Measurements from ENCODE around the gene PTPRR. TPM values are rescaled to one million over a fixed set of nuclear protein-coding genes. Genes with fewer than 3 reads are reported as not detected.
A peak's percentile ranks its signal among the peaks of the same experiment; 100 is the strongest.

Gene PTPRR
- total and polyA plus RNA-seq, 5 donors = 0.31 to 1.4 (median 0.72) TPM

DNA sequence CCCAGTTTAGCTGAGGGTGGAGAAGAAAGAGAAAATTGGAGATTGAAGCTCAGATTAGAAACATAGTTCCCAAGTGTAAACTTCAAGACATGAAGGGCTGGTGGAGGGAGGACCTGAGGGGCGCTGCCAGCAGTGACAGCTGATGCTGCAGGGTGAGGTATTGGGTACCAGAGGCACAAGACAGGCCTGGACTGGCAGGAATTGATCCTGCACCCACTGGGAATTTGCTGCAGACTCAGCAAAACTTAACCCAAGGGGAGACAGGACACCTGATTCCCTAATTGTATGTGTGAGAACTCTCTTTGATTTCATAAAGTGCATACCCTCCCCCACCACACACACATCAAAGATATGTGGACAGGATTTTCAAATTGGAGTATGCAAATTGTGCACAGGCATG, 11.6 kb downstream of the PTPRR start:
- ATAC-seq = no peak
- Histone ChIP-seq H3K27me3 (ENCODE audit: control insufficient read depth, insufficient read depth) (no peaks in the 10 kb centered on the region), H3K4me1 (ENCODE audit: control insufficient read depth, insufficient read depth, low read length) (no peaks in the 10 kb centered on the region), H3K4me3 (ENCODE audit: low read length) (no peak overlapping the region), H3K9me3 (ENCODE audit: control insufficient read depth, low read length) (no peaks in the 10 kb centered on the region), H3K27ac (ENCODE audit: low read length) (no peak overlapping the region)
- WGBS = 69% methylated on average over 1 of the region's 1 CpG
- peak in 2 of 3 donors; percentile 10 to 18 for DNase-seq
- intact Hi-C loops (cut with DNase I) = no loop called here

DNA sequence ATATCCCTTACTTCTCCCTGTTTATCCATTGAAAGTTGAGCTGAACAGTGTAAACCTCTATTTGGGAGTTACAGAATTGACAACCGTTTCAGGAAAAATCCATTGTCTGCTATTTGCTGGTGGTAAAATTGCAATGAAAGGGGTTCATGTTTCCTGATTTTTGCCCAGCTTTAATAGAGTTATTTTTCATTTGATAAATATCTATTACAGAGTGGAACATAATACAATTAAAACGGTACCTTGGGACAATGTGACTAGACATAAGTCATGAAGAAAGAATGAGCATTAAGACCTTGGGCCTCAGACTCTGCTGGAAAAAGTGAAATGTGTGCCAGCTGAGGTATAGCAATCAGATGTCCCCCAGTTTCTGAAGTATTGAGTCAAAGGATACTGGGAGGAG, 13.1 kb downstream of the PTPRR start:
- 67% methylated on average over 2 of the region's 2 CpGs for WGBS
- no peak overlapping the region for H3K4me3 ChIP-seq (ENCODE audit: low read length)
- intact Hi-C loops (cut with DNase I) = no loop called here

DNA sequence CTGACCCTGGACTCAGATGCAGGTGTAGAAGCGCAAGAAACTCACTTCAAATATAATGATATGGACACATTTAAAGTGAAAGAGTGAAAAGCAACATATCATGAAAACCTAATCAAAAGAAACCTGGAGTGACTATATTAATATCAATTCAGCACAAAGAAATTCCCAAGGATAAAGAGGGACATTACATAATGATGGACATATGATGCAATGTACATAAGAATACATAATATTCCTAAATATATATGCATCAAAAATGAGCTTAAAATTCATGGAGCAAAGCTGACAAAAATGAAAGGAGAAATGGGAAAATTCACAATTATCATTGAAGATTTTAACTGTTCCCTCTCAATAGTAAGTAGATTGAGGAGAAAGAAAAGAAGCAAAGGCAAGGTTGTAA, 24.6 kb downstream of the PTPRR start:
- ATAC-seq = no peak
- WGBS = 97% methylated on average over 1 of the region's 1 CpG

More for the DNA sequence above, 13.1 kb downstream of the PTPRR start:
- no peaks in the 10 kb centered on the region for H3K9me3 ChIP-seq (ENCODE audit: control insufficient read depth, low read length)
- no peaks in the 10 kb centered on the region for H3K4me1 ChIP-seq (ENCODE audit: control insufficient read depth, insufficient read depth, low read length)
- DNase-seq (no peak), ATAC-seq (no peak)
- H3K27ac ChIP-seq (ENCODE audit: low read length) = no peak overlapping the region
- no peaks in the 10 kb centered on the region for H3K27me3 ChIP-seq (ENCODE audit: control insufficient read depth, insufficient read depth)

DNA sequence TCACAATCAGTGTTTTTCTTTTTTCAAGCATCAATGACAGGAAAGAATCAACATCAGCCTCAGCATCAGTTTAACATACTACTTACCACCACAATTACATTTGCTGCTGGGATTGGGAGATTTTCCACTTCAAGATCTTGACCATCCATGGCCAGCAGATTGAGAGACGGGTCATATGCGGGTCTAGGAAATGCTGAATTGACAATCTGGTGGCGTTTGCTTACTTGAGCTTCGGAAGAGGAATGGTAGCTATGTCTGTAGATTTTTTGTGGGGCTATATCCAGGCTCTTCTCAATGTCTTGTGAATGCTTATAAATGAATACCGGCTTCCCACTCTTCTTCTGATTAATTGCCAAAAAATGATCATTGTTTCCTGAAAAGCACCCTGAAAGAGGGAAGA, 27.9 kb downstream of the PTPRR start:
- no peak for ATAC-seq
- Histone ChIP-seq H3K27me3 (ENCODE audit: control insufficient read depth, insufficient read depth) (no peaks in the 10 kb centered on the region), H3K9me3 (ENCODE audit: control insufficient read depth, low read length) (no peaks in the 10 kb centered on the region), H3K27ac (ENCODE audit: low read length) (no peak overlapping the region), H3K4me3 (ENCODE audit: low read length) (no peak overlapping the region), H3K4me1 (ENCODE audit: control insufficient read depth, insufficient read depth, low read length) (no peaks in the 10 kb centered on the region)
- no peak for DNase-seq
- WGBS = 86% methylated on average over 5 of the region's 5 CpGs
- intact Hi-C loops (cut with DNase I) = no loop called here

More for the DNA sequence above, 24.6 kb downstream of the PTPRR start:
- Histone ChIP-seq H3K27ac (ENCODE audit: low read length) (no peak overlapping the region), H3K4me1 (ENCODE audit: control insufficient read depth, insufficient read depth, low read length) (no peaks in the 10 kb centered on the region), H3K27me3 (ENCODE audit: control insufficient read depth, insufficient read depth) (no peaks in the 10 kb centered on the region), H3K4me3 (ENCODE audit: low read length) (no peak overlapping the region), H3K9me3 (ENCODE audit: control insufficient read depth, low read length) (no peaks in the 10 kb centered on the region)
- DNase-seq = no peak
- intact Hi-C loops (cut with DNase I) = no loop called here

DNA sequence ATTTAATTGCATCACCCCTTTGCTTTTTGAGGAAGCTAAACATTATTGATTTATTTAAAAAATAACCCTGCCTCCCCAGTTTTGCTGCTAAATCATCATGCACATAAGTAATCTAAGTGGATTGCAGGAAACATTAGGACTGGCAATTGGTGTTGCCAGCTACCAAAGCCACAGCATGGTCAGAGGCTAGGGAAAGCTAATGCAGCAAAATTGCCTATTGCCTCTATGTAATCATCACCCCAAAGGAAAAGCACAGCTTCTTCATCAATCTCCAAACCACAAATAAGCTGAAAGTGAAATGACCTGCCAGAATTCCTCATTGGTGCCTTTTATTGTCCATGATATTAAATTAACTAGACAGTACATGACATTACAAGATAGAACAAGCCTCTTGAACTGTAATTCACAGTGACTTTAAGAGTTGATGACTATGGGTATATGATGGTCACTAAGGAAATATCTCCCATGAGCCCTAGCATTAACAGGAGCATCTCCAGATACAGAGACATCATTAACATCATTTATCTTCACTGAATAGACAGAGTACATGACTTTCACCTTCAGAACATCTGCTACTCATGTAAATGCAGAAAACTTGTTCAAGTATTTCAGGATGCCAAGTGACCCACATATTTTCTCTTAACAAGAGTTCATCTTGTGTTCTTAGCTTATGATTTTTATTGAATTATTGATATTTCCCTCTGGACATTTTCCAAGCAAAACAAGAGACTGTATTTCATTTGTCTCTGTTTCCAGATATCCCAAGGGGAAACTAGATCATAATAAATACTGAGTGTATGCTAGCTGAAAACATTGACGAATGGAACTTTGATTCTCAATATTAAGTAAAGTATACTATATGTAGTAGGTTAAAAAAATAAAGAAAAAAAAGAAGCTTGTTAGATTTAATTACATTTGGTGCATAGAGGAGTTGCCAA, 29.4 kb downstream of the PTPRR start:
- DNase-seq (no peak), ATAC-seq (no peak)
- H3K4me3 ChIP-seq (ENCODE audit: low read length) = no peak overlapping the region
- no peaks in the 10 kb centered on the region for H3K4me1 ChIP-seq (ENCODE audit: control insufficient read depth, insufficient read depth, low read length)
- H3K27ac ChIP-seq (ENCODE audit: low read length) = no peak overlapping the region
- H3K27me3 ChIP-seq (ENCODE audit: control insufficient read depth, insufficient read depth) = no peaks in the 10 kb centered on the region
- H3K9me3 ChIP-seq (ENCODE audit: control insufficient read depth, low read length) = no peaks in the 10 kb centered on the region
- WGBS = 74% methylated on average over 1 of the region's 1 CpG
- intact Hi-C loops (cut with DNase I) = no loop called here

DNA sequence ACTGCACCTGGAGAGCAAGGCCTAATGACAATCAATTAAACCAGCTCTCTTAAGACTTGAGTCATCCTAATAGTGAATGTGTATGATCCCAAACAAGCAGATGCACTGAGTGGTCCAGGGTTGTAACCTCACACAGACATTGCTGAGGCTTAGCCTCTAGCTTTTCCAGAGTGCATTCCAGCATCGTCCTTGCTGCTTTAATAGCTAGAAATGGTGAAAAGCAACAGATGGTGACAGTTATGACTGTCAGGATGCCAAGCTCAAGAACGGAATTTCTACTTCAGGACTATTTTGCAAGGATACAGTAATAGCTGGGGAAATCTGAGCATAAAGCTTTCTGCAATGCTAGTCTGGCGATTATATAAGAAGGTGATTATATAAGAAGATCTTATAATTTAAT, 34.6 kb downstream of the PTPRR start:
- ATAC-seq = no peak
- Histone ChIP-seq H3K4me3 (ENCODE audit: low read length) (no peak overlapping the region), H3K4me1 (ENCODE audit: control insufficient read depth, insufficient read depth, low read length) (no peaks in the 10 kb centered on the region), H3K27me3 (ENCODE audit: control insufficient read depth, insufficient read depth) (no peaks in the 10 kb centered on the region), H3K27ac (ENCODE audit: low read length) (no peak overlapping the region), H3K9me3 (ENCODE audit: control insufficient read depth, low read length) (no peaks in the 10 kb centered on the region)
- 51% methylated on average over 3 of the region's 3 CpGs for WGBS
- no peak for DNase-seq
- intact Hi-C loops (cut with DNase I) = no loop called here

DNA sequence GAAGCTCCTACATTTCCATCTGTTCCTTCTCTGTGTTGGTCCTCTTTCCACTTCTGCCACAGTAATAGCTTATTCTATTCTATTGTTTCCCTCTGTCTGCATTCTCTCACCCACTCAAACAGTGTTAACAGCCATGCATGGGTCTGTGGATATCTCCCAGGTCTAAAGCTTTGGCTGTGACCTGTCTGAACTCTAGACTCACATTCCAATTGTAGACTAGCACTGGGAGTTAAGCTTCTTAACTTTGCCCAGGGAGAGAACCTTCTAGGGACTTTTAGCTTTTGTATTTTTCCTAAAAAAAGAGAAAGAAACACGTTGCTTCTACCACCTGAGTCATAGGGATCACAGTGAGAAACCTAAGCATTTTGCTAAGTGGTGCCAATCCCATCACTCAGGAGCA, 36.7 kb downstream of the PTPRR start:
- intact Hi-C loops (cut with DNase I) = no loop called here
- 42% methylated on average over 1 of the region's 1 CpG for WGBS
- Histone ChIP-seq H3K4me1 (ENCODE audit: control insufficient read depth, insufficient read depth, low read length) (no peaks in the 10 kb centered on the region), H3K4me3 (ENCODE audit: low read length) (no peak overlapping the region), H3K9me3 (ENCODE audit: control insufficient read depth, low read length) (no peaks in the 10 kb centered on the region), H3K27me3 (ENCODE audit: control insufficient read depth, insufficient read depth) (no peaks in the 10 kb centered on the region), H3K27ac (ENCODE audit: low read length) (no peak overlapping the region)
- no peak for ATAC-seq
- DNase-seq = no peak

DNA sequence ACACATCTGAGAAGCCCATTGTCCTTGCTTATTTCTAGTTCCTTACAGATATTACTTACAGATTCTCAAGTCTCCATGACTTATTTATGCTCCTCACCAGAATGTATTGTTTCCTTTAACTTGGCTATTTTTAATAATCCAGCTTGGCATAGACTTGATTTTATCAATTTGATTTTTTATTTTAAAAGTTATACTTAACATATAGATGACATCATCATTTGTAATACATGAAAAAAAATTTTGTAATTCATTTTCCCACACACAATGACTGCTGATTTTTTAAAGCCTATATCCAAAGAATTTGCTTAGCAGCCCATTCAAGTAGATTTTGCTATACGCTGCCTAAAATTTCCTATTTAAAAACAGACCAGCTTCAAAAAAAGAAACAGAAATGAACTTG, 39.8 kb downstream of the PTPRR start:
- no peaks in the 10 kb centered on the region for H3K9me3 ChIP-seq (ENCODE audit: control insufficient read depth, low read length)
- WGBS = 96% methylated on average over 1 of the region's 1 CpG
- intact Hi-C loops (cut with DNase I) = no loop called here
- H3K27ac ChIP-seq (ENCODE audit: low read length) = no peak overlapping the region
- no peak overlapping the region for H3K4me3 ChIP-seq (ENCODE audit: low read length)
- DNase-seq = no peak
- ATAC-seq = no peak
- H3K27me3 ChIP-seq (ENCODE audit: control insufficient read depth, insufficient read depth) = no peaks in the 10 kb centered on the region
- H3K4me1 ChIP-seq (ENCODE audit: control insufficient read depth, insufficient read depth, low read length) = no peaks in the 10 kb centered on the region

DNA sequence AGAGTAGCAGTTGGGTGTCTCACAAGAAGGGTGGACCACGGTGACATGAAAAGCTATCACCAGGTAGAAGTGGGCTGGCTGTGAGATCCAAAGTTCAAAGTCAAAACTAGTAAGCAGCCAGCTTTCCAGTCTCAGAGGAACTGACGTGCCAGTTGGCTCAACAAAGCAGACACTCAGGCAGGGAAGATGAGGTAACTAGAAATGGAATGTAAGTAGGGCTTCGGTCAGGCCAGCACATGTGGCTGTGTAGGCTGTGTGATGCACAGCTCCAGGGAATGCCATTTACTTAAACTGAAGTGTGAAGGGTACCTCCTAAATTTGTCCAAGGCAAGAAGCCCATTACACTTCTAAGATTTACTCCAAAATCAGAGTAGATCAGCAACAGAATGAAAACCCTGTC, 43.6 kb downstream of the PTPRR start:
- no peaks in the 10 kb centered on the region for H3K27me3 ChIP-seq (ENCODE audit: control insufficient read depth, insufficient read depth)
- H3K9me3 ChIP-seq (ENCODE audit: control insufficient read depth, low read length) = no peaks in the 10 kb centered on the region
- H3K4me1 ChIP-seq (ENCODE audit: control insufficient read depth, insufficient read depth, low read length) = no peaks in the 10 kb centered on the region
- DNase-seq (no peak), ATAC-seq (no peak)
- no peak overlapping the region for H3K27ac ChIP-seq (ENCODE audit: low read length)
- 24% methylated on average over 3 of the region's 3 CpGs for WGBS
- no peak overlapping the region for H3K4me3 ChIP-seq (ENCODE audit: low read length)
- intact Hi-C loops (cut with DNase I) = no loop called here

DNA sequence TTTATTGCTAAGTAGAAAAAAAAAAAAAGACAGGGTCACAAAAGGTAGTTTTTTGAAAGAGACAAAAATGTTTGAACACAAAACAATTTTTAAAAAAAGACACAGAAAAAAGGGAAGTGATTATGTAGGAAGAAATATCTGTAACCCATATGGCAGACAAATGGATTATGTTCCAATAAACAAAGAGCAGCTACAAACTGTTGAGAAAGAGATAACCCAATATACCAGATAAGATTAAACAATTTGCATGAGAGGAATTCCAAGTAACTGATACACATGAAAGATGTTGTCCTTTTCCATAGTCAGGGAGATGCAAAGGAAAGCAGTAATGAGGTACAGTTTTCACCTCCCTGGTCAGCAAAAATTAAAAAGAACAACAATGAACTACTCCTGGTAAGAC, 44.9 kb downstream of the PTPRR start:
- H3K9me3 ChIP-seq (ENCODE audit: control insufficient read depth, low read length) = no peaks in the 10 kb centered on the region
- intact Hi-C loops (cut with DNase I) = no loop called here
- H3K27me3 ChIP-seq (ENCODE audit: control insufficient read depth, insufficient read depth) = no peaks in the 10 kb centered on the region
- no peaks in the 10 kb centered on the region for H3K4me1 ChIP-seq (ENCODE audit: control insufficient read depth, insufficient read depth, low read length)
- no peak overlapping the region for H3K4me3 ChIP-seq (ENCODE audit: low read length)
- no peak for DNase-seq
- ATAC-seq = no peak
- no peak overlapping the region for H3K27ac ChIP-seq (ENCODE audit: low read length)

DNA sequence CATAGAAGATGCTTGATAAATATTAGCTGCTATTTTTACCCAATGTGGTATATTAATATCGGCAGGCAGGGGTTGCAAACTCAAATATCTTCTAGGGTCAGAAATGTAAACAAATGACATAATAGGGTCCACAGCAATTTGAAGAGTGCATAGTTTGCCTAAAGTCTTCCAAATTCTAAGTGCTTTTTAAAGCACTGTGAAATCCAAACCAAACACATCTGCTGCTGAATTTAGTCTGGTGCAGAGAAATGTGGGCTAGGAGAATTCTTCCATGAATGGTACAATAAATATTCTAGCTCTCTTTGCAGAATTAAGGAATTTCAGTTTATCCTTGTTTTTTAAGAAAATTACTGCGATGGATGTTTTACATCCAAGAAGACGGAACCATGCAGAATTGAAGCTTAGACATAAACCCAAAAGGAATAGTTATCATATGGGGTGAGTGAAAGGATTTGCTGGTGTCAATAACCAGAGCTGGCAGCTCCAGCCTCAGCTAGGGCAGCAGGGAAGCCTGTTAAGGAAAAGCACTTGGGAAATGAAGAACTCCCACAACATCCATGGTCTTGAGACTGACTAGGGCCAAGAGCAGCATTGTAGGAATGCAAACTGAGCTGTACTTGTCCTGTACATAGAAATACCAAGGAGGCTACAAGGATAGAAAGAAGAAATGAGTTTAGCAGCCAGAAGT, 65.5 kb downstream of the PTPRR start:
- no peaks in the 10 kb centered on the region for H3K9me3 ChIP-seq (ENCODE audit: control insufficient read depth, low read length)
- no peaks in the 10 kb centered on the region for H3K4me1 ChIP-seq (ENCODE audit: control insufficient read depth, insufficient read depth, low read length)
- H3K4me3 ChIP-seq (ENCODE audit: low read length) = no peak overlapping the region
- ATAC-seq = no peak
- H3K27me3 ChIP-seq (ENCODE audit: control insufficient read depth, insufficient read depth) = no peaks in the 10 kb centered on the region
- intact Hi-C loops (cut with DNase I) = no loop called here
- no peak overlapping the region for H3K27ac ChIP-seq (ENCODE audit: low read length)
- WGBS = 74% methylated on average over 3 of the region's 3 CpGs
- DNase-seq = no peak
